Ascending aorta (tissue), 2 donors: Measurements from ENCODE around the gene RNF224. TPM values are rescaled to one million over a fixed set of nuclear protein-coding genes. Genes with fewer than 3 reads are reported as not detected.

ENCODE experiments used
- DNase-seq, 2 donors: peaks; one replicate each; pipeline ENCODE4 v3.0.0-alpha.2; 2019; ENCODE audit warnings: low spot score in 2 of 2
- H3K27ac ChIP-seq, 2 donors: fragments of 200-600 bp; sonication (generic); one replicate each; pipeline ENCODE4 v1.5.1; 2016 to 2017; ENCODE audit warnings: mild to moderate bottlenecking in 1 of 2
- H3K27me3 ChIP-seq: fragments of 200-600 bp; sonication (generic); one replicate; pipeline ENCODE4 v1.5.1; 2017
- H3K36me3 ChIP-seq, 2 donors: fragments of 200-600 bp; sonication (generic); one replicate each; pipeline ENCODE4 v1.5.1; 2016
- H3K4me1 ChIP-seq, 2 donors: fragments of 200-600 bp; sonication (generic); one replicate each; pipeline ENCODE4 v1.5.1; 2016 to 2017; ENCODE audit warnings: mild to moderate bottlenecking in 1 of 2
- H3K4me3 ChIP-seq, 2 donors: fragments of 200-600 bp; sonication (generic); one replicate each; pipeline ENCODE4 v1.5.1; 2016 to 2017; ENCODE audit warnings: mild to moderate bottlenecking in 1 of 2
- H3K9me3 ChIP-seq, 2 donors: fragments of 200-600 bp; sonication (generic); one replicate each; pipeline ENCODE4 v1.5.1; 2016
- intact Hi-C: fragments of 100-400 bp; cut with DNase I; formaldehyde crosslinking; loops from one replicate; pipeline ENCODE4 v1.15.1; 2023
- total RNA-seq: library from RNA; depleted of rRNA; stranded (reverse); fragments of >200 nt; gene quantifications from one replicate; pipeline ENCODE4 v1.1.0, GENCODE V29; 2016
- TF ChIP-seq, protein P1 (sequence below), 3 experiments: fragments of 200-600 bp in 2 of 3; fragments of 450-650 bp in 1 of 3; sonication (generic) in 2 of 3; IDR thresholded peaks; one replicate each; pipeline ENCODE4 v1.5.1; 2016 to 2019; ENCODE audit warnings: antibody characterized with exemption in 3 of 3, mild to moderate bottlenecking in 1 of 3, moderate library complexity in 1 of 3

The RNF224 gene
- total RNA-seq, 1 donor from 2014 or later = not detected

- no peaks in the 10 kb centered on the region for H3K9me3 ChIP-seq
- no peak for DNase-seq
- no peaks in the 10 kb centered on the region for H3K27me3 ChIP-seq
- H3K36me3 ChIP-seq = peaks cover 18 to 27% of the 10 kb centered on the region in 2 donors
- peaks cover 14 to 35% of the 10 kb centered on the region in 2 donors for H3K4me1 ChIP-seq
- H3K27ac ChIP-seq = no peak overlapping the region
- intact Hi-C loops = no loop called here
- no peak overlapping the region for H3K4me3 ChIP-seq
- TF ChIP-seq, protein P1, sequence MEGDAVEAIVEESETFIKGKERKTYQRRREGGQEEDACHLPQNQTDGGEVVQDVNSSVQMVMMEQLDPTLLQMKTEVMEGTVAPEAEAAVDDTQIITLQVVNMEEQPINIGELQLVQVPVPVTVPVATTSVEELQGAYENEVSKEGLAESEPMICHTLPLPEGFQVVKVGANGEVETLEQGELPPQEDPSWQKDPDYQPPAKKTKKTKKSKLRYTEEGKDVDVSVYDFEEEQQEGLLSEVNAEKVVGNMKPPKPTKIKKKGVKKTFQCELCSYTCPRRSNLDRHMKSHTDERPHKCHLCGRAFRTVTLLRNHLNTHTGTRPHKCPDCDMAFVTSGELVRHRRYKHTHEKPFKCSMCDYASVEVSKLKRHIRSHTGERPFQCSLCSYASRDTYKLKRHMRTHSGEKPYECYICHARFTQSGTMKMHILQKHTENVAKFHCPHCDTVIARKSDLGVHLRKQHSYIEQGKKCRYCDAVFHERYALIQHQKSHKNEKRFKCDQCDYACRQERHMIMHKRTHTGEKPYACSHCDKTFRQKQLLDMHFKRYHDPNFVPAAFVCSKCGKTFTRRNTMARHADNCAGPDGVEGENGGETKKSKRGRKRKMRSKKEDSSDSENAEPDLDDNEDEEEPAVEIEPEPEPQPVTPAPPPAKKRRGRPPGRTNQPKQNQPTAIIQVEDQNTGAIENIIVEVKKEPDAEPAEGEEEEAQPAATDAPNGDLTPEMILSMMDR (IDR thresholded peaks at IDR 0.05) = no peak
These were observed 45.8 kb downstream of the RNF224 start for GRCh38 chr9:137273095-137273490.

GRCh38 chr9:137273611-137274320, 46.5 kb downstream of the RNF224 start:
- Histone ChIP-seq H3K4me1 (peaks cover 10 to 30% of the 10 kb centered on the region in 2 donors), H3K36me3 (peaks cover 18 to 28% of the 10 kb centered on the region in 2 donors), H3K4me3 (no peak overlapping the region), H3K9me3 (no peaks in the 10 kb centered on the region), H3K27me3 (no peaks in the 10 kb centered on the region), H3K27ac (no peak overlapping the region)
- DNase-seq = no peak
- intact Hi-C loops = no loop called here
- TF ChIP-seq, protein P1 (IDR thresholded peaks at IDR 0.05) = no peak

- Histone ChIP-seq H3K27ac (no peak overlapping the region), H3K4me1 (peaks cover 4 to 21% of the 10 kb centered on the region in 2 donors), H3K27me3 (no peaks in the 10 kb centered on the region), H3K36me3 (peaks cover 28 to 41% of the 10 kb centered on the region in 2 donors), H3K4me3 (no peak overlapping the region), H3K9me3 (no peaks in the 10 kb centered on the region)
- TF ChIP-seq, protein P1 (IDR thresholded peaks at IDR 0.05) = no peak
- DNase-seq = no peak
- intact Hi-C loops = no loop called here
These were observed 47.9 kb downstream of the RNF224 start for GRCh38 chr9:137275203-137275587.

DNA sequence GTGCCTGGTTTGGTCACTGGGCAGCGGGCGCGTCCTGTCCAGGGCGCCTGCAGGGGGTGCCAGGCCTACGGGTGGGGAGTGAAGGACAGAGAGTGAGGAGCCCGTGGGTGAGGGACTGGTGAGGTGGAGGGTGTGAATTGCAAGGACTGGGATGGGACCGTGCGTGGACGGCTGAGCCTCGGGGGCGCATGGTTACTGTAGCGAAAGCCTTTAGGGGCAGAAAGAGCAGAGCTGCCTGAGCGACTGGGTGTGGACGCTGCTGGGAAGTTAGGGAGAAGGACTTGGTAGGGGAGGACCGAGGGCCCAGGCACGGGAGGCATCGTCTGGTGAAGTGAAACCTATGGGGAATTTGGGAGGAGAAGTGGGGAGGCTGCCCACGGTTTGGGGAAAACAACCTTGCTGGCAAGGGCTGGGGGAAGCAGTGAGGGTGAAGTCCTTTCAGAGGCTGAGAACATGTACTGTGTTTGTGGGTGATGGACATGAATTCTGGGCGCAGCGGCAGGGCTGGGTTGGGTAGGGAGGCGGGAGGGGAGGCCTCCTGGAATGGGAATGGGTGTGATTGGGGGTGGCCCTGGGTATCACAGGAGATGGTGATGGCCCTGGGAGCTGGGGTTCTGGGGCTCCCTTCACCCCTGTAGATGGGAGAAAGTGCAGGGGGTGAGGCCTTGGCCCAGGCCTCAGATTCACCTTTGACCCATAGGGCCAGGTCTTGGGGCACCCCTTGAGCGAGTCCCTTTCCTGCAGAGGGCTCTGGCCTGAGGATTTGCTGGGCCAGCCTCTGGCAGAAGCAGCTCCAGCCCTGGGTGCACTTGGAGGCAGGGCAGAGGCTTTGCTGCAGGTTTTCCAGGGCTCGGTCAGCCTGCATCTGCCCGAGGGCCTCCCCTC, 48.5 kb downstream of the RNF224 start:
- Histone ChIP-seq H3K4me1 (peaks cover 4 to 21% of the 10 kb centered on the region in 2 donors), H3K9me3 (no peaks in the 10 kb centered on the region), H3K27me3 (no peaks in the 10 kb centered on the region), H3K4me3 (peak overlapping the region in 1 of 2 donors; percentile 63), H3K27ac (peak overlapping the region; percentile 79 to 81), H3K36me3 (peaks cover 28 to 40% of the 10 kb centered on the region in 2 donors)
- DNase-seq = no peak
- TF ChIP-seq, protein P1 (IDR thresholded peaks at IDR 0.05) = no peak
- intact Hi-C loops = loop anchor here (2.0 kb wide), 1 partner anchor 21 kb away; the partner anchor contains the start of gene NELFB

DNA sequence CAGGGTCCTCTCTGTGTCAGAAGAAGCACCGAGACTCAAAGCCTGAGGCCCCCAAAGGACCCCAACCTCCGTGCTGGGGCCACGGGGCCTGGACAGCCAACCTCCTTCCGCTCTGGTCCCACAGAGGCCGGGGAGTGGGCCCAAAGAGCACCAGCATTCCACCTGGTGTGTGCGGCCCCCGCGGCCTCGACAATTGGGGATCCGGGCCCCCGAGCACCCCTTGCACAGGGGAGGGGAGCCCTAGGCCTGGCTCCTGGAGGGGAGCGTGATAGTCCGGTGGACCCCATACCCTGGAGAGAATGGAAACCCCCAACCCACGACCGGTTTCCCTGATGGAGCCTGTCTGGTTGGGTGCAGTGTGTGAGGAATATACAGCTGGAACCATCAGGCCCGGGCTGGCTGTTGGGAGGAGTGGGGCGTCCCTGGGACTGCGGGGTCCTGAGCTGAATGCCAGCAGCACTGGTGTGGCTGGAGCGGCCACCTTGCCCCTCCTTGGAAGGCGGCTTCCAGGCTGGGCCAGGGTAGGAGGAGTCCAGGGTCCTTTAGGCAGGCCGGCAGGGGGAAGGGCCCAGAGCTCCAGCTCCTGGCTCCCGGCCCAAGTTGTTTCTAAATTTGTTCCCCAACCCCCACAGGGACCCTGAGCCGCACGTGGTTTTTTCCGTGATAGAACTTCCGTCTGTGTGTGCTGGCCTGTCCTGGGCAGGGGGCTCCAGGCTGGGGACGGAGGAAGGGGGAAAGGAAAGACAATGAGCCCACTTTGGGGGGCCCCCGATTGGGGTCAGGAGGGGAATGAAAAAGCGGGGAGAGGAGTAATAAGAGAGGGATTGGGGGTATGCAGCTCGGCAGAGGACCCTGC, 49.4 kb downstream of the RNF224 start:
- Histone ChIP-seq H3K27me3 (no peaks in the 10 kb centered on the region), H3K4me1 (peaks cover 4 to 16% of the 10 kb centered on the region in 2 donors), H3K9me3 (no peaks in the 10 kb centered on the region), H3K36me3 (peaks cover 28 to 43% of the 10 kb centered on the region in 2 donors), H3K27ac (peak overlapping the region; percentile 79 to 81), H3K4me3 (peak overlapping the region; percentile 55 to 63)
- TF ChIP-seq, protein P1 (IDR thresholded peaks at IDR 0.05) = no peak
- intact Hi-C loops = loop anchor here (2.0 kb wide), 1 partner anchor 22 kb away; the partner anchor contains the start of gene NELFB
- DNase-seq = peak; percentile 33 to 85
